ENCODE measurements around the gene HLX.

The HLX gene

GRCh38 chr1:220879076-220879508 lies at the start of gene HLX:
Gene HLX (plus strand): TSS chr1:220879443. CDS start chr1:220879858, 415 bp downstream.
- peak; percentile 34 for DNase-seq

- no peak for DNase-seq
Observed at GRCh38 chr1:220833436-220833835, 45.8 kb upstream of the HLX start.

- no peak for DNase-seq
Observed at GRCh38 chr1:220834155-220834870, 44.9 kb upstream of the HLX start.

GRCh38 chr1:220838578-220838977 lies 40.7 kb upstream of the HLX start:
- DNase-seq, result no peak

GRCh38 chr1:220839474-220839873 lies 39.8 kb upstream of the HLX start:
- DNase-seq, result no peak

GRCh38 chr1:220841293-220841692 lies 38.0 kb upstream of the HLX start:
- DNase-seq, result no peak

GRCh38 chr1:220843481-220844011 lies 35.7 kb upstream of the HLX start:
- no peak for DNase-seq

- DNase-seq, result no peak
Observed at GRCh38 chr1:220852408-220852807, 26.8 kb upstream of the HLX start.

- DNase-seq, result no peak
Observed at GRCh38 chr1:220872296-220872695, 6.9 kb upstream of the HLX start.

- DNase-seq, result no peak
Observed at GRCh38 chr1:220873087-220873486, 6.2 kb upstream of the HLX start.

GRCh38 chr1:220873868-220874655 lies 5.2 kb upstream of the HLX start:
- peak; percentile 55 for DNase-seq

GRCh38 chr1:220875260-220875659 lies 4.0 kb upstream of the HLX start:
- DNase-seq, result no peak

GRCh38 chr1:220876511-220877376 lies 2.5 kb upstream of the HLX start:
- no peak for DNase-seq

GRCh38 chr1:220877377-220878095 lies 1.7 kb upstream of the HLX start:
- no peak for DNase-seq

- no peak for DNase-seq
Observed at GRCh38 chr1:220878191-220879075, 810 bp upstream of the HLX start.

GRCh38 chr1:220879509-220880361 lies 492 bp downstream of the HLX start:
- peak; percentile 40 for DNase-seq

- no peak for DNase-seq
Observed at GRCh38 chr1:220880362-220880670, 1.1 kb downstream of the HLX start.

- DNase-seq, result no peak
Observed at GRCh38 chr1:220880726-220881506, 1.7 kb downstream of the HLX start.

- no peak for DNase-seq
Observed at GRCh38 chr1:220882061-220882891, 3.0 kb downstream of the HLX start.

Data from NCI-H1092 treated with DMSO at 0.1 percent for 48 hours (cell line).